A549 (cell line): ENCODE data around the gene LRRC3B. TPM values are rescaled to one million over a fixed set of nuclear protein-coding genes. Genes with fewer than 3 reads are reported as not detected.

Source experiments
- ATAC-seq, 2 experiments: fragments of 200-7000 bp in 1 of 2; fragments of >200 bp in 1 of 2; cut with Nextera tagmentation in 1 of 2; cut with Tn5 transposase in 1 of 2; 3 replicates each; pipeline versions ENCODE4 v1.8.0 to v1.9.1; 2018 to 2020; ENCODE audit warnings: mild to moderate bottlenecking in 1 of 2, moderate library complexity in 1 of 2
- CTCF ChIA-PET: fragments of 300-600 bp; sonication (Branson Sonifier 250); formaldehyde crosslinking; extraction: SDS; loops from one replicate; lab custom pipeline; 2021; ENCODE audit warnings: antibody characterized with exemption, inconsistent platforms; lab: Yijun Ruan, JAX
- POLR2A ChIA-PET: fragments of 350-600 bp; formaldehyde crosslinking; extraction: SDS; loops from one replicate; lab custom pipeline; 2021; ENCODE audit warnings: antibody characterized with exemption, inconsistent platforms; lab: Yijun Ruan, JAX
- DNase-seq, 2 experiments: peaks; one replicate each; pipeline versions ENCODE4 v3.0.0 to v3.0.0-alpha.2; 2011 to 2016; ENCODE audit warnings: low read depth in 1 of 2, low spot score in 1 of 2
- FAIRE-seq: peaks from 2 replicates; lab custom pipeline; 2011; peaks lifted over from hg19 to GRCh38; lab: Jason Lieb, UNC
- H3K27ac ChIP-seq, 2 experiments: fragments of >200 bp; sonication (Bioruptor Twin); formaldehyde crosslinking; 3 replicates each; pipeline ENCODE4 v1.5.1; 2016 to 2017
- H3K4me1 ChIP-seq: fragments of >200 bp; sonication (Bioruptor Twin); formaldehyde crosslinking; 3 replicates; pipeline ENCODE4 v1.6.1; 2016
- H3K4me2 ChIP-seq: fragments of >200 bp; sonication (Bioruptor Twin); formaldehyde crosslinking; 3 replicates; pipeline ENCODE4 v1.6.1; 2016
- H3K4me3 ChIP-seq: fragments of >200 bp; sonication (Bioruptor Twin); formaldehyde crosslinking; 3 replicates; pipeline ENCODE4 v1.5.1; 2016
- H3K9me3 ChIP-seq: fragments of >200 bp; sonication (Bioruptor Twin); formaldehyde crosslinking; 3 replicates; pipeline ENCODE4 v1.6.1; 2016
- CBX8 ChIP-seq: fragments of 200-600 bp; sonication (generic); IDR thresholded peaks from 2 replicates; pipeline ENCODE4 v1.6.1; 2016
- CEBPB ChIP-seq, 2 experiments: fragments of >200 bp in 1 of 2; sonication (Bioruptor Twin) in 1 of 2; formaldehyde crosslinking in 1 of 2; IDR thresholded peaks; 2 replicates each; pipeline ENCODE4 v1.6.1; 2012 to 2016
- CHD4 ChIP-seq: fragments of 200-600 bp; sonication (generic); IDR thresholded peaks from 2 replicates; pipeline ENCODE4 v1.6.1; 2016; ENCODE audit warnings: antibody characterized with exemption, mild to moderate bottlenecking, borderline replicate concordance
- FOSL2 ChIP-seq, 2 experiments: fragments of 450-650 bp in 1 of 2; fragments of >200 bp in 1 of 2; sonication (Bioruptor Twin) in 1 of 2; formaldehyde crosslinking; IDR thresholded peaks; 2 replicates each; pipeline versions ENCODE4 v1.5.0 to v1.6.1; 2016 to 2020; ENCODE audit warnings: mild to moderate bottlenecking in 1 of 2, moderate library complexity in 1 of 2
- HDAC2 ChIP-seq: fragments of 200-600 bp; sonication (generic); IDR thresholded peaks from 2 replicates; pipeline ENCODE4 v1.6.1; 2016
- HES2 ChIP-seq: fragments of >200 bp; sonication (Bioruptor Twin); formaldehyde crosslinking; IDR thresholded peaks from 2 replicates; pipeline ENCODE4 v1.6.1; 2016
- HOXA7 ChIP-seq: fragments of 250-450 bp; sonication (Bioruptor Pico); IDR thresholded peaks from 2 replicates; pipeline ENCODE4 v1.5.0; 2020; ENCODE audit warnings: mild to moderate bottlenecking, moderate library complexity
- HOXB5 ChIP-seq: fragments of 250-450 bp; sonication (Bioruptor Pico); IDR thresholded peaks from 2 replicates; pipeline ENCODE4 v1.5.0; 2020; ENCODE audit warnings: mild to moderate bottlenecking, moderate library complexity
- JUN ChIP-seq, 2 experiments: fragments of >200 bp; sonication (Bioruptor Twin); formaldehyde crosslinking; IDR thresholded peaks; 2 replicates in 1 of 2; 3 replicates in 1 of 2; pipeline ENCODE4 v1.6.1; 2016 to 2017
- JUNB ChIP-seq: fragments of >200 bp; sonication (Bioruptor Twin); formaldehyde crosslinking; IDR thresholded peaks from 2 replicates; pipeline ENCODE4 v1.6.1; 2016
- KDM5A ChIP-seq: fragments of 200-600 bp; sonication (generic); IDR thresholded peaks from 2 replicates; pipeline ENCODE4 v1.6.1; 2016; ENCODE audit warnings: antibody characterized with exemption, mild to moderate bottlenecking
- MAFK ChIP-seq: fragments of 450-650 bp; IDR thresholded peaks from 2 replicates; pipeline ENCODE4 v1.6.1; 2014; ENCODE audit not compliant: partially characterized antibody
- MAZ ChIP-seq: fragments of 150-350 bp; IDR thresholded peaks from 2 replicates; pipeline ENCODE4 v1.6.1; 2014; ENCODE audit warnings: antibody characterized with exemption, low read depth, low read length, borderline replicate concordance
- MYC ChIP-seq: IDR thresholded peaks from 2 replicates; pipeline ENCODE4 v1.6.1; 2012; ENCODE audit warnings: mild to moderate bottlenecking, inconsistent platforms, low read length, improper control_type of control experiment, borderline replicate concordance
- NPAS2 ChIP-seq: fragments of 250-450 bp; sonication (Bioruptor Pico); IDR thresholded peaks from 2 replicates; pipeline ENCODE4 v1.8.0; 2022; ENCODE audit warnings: mild to moderate bottlenecking, moderate library complexity, borderline replicate concordance
- NR3C1 ChIP-seq: fragments of >200 bp; sonication (Bioruptor Twin); formaldehyde crosslinking; IDR thresholded peaks from 3 replicates; pipeline ENCODE4 v1.6.1; 2017
- POLR2AphosphoS2 ChIP-seq: conservative IDR thresholded peaks from 2 replicates; pipeline ENCODE4 v1.6.1; 2012; ENCODE audit warnings: low read length, improper control_type of control experiment, inconsistent platforms
- RCOR1 ChIP-seq: fragments of 150-350 bp; IDR thresholded peaks from 2 replicates; pipeline ENCODE4 v1.6.1; 2014; ENCODE audit warnings: antibody characterized with exemption, low read length, low read depth
- SMC3 ChIP-seq: fragments of >200 bp; sonication (Bioruptor Twin); formaldehyde crosslinking; IDR thresholded peaks from 3 replicates; pipeline ENCODE4 v1.6.1; 2018; ENCODE audit warnings: inconsistent platforms
- TFCP2L1 ChIP-seq: fragments of 250-450 bp; sonication (Bioruptor Pico); IDR thresholded peaks from 2 replicates; pipeline ENCODE4 v1.5.0; 2021; ENCODE audit warnings: mild to moderate bottlenecking
- TP53 ChIP-seq: fragments of 250-450 bp; sonication (Bioruptor Pico); IDR thresholded peaks from 2 replicates; pipeline ENCODE4 v1.5.0; 2021; ENCODE audit warnings: mild to moderate bottlenecking, moderate library complexity
- ZC3H11A ChIP-seq: fragments of 450-650 bp; IDR thresholded peaks from 2 replicates; pipeline ENCODE4 v1.6.1; 2014; ENCODE audit warnings: antibody characterized with exemption, mild to moderate bottlenecking
- ZFP36 ChIP-seq: fragments of 450-650 bp; IDR thresholded peaks from 2 replicates; pipeline ENCODE4 v1.6.1; 2014; ENCODE audit warnings: borderline replicate concordance; ENCODE audit not compliant: partially characterized antibody
- ZNF302 ChIP-seq: fragments of 250-450 bp; sonication (Bioruptor Pico); IDR thresholded peaks from 2 replicates; pipeline ENCODE4 v1.9.0; 2021; ENCODE audit warnings: inconsistent platforms, mild to moderate bottlenecking, moderate library complexity
- ZSCAN20 ChIP-seq: fragments of 250-450 bp; sonication (Bioruptor Pico); IDR thresholded peaks from 2 replicates; pipeline ENCODE4 v1.8.0; 2022; ENCODE audit warnings: mild to moderate bottlenecking, moderate library complexity
- WGBS: methylation state at CpG from one replicate; pipeline ENCODE4 v1.1.6; 2017; ENCODE audit errors: missing lambda C conversion rate; 5-methylcytosine and 5-hydroxymethylcytosine counted together
- polyA plus RNA-seq, 4 experiments: library from polyadenylated mRNA; depleted of rRNA in 3 of 4; stranded (reverse); fragments of >200 nt; fragmentation: RNase III in 1 of 4; extraction: RNeasy Plus Mini Kit Qiagen cat#74134 plus additional on column Dnase treatment in 1 of 4; gene quantifications; 2 replicates in 3 of 4; 3 replicates in 1 of 4; pipeline ENCODE4 v1.2.3, GENCODE V29; 2011 to 2017
- TF ChIP-seq, protein P1 (sequence below): fragments of >200 bp; sonication (Bioruptor Twin); formaldehyde crosslinking; IDR thresholded peaks from 3 replicates; pipeline ENCODE4 v1.6.1; 2016
- TF ChIP-seq, protein P2 (sequence below): fragments of 250-450 bp; sonication (Bioruptor Pico); IDR thresholded peaks from 2 replicates; pipeline ENCODE4 v1.5.0; 2020; ENCODE audit warnings: low read depth, mild to moderate bottlenecking, moderate library complexity
- TF ChIP-seq, protein P3 (sequence below): IDR thresholded peaks from 2 replicates; pipeline ENCODE4 v1.6.1; 2012

The LRRC3B gene
- polyA plus RNA-seq, 2 of the 4 experiments (the other 2 are of a cell fraction) = not detected

- TF ChIP-seq ZNF302 (CRISPR knock-in tag) (no peak), RCOR1 (no peak), MAZ (no peak), ZC3H11A (no peak), ZFP36 (no peak), FOSL2 (IDR thresholded peaks at IDR 0.05) (no peak), FOSL2 (CRISPR knock-in tag; IDR thresholded peaks at IDR 0.05) (no peak), POLR2AphosphoS2 (no peak)
- TF ChIP-seq, protein P1, sequence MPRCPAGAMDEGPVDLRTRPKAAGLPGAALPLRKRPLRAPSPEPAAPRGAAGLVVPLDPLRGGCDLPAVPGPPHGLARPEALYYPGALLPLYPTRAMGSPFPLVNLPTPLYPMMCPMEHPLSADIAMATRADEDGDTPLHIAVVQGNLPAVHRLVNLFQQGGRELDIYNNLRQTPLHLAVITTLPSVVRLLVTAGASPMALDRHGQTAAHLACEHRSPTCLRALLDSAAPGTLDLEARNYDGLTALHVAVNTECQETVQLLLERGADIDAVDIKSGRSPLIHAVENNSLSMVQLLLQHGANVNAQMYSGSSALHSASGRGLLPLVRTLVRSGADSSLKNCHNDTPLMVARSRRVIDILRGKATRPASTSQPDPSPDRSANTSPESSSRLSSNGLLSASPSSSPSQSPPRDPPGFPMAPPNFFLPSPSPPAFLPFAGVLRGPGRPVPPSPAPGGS = no peak
- ATAC-seq = no peak
- Histone ChIP-seq H3K4me1 (no peaks in the 10 kb centered on the region), H3K4me2 (no peak overlapping the region), H3K9me3 (no peaks in the 10 kb centered on the region), H3K27ac (no peak overlapping the region), H3K4me3 (no peak overlapping the region)
- CTCF ChIA-PET = no interaction called here
- POLR2A ChIA-PET = no interaction called here
- no peak for DNase-seq
- no peak for FAIRE-seq
- 11% methylated on average over 3 of the region's 3 CpGs for WGBS
Observed at GRCh38 chr3:26715431-26715830, 92.9 kb downstream of the LRRC3B start.

DNA sequence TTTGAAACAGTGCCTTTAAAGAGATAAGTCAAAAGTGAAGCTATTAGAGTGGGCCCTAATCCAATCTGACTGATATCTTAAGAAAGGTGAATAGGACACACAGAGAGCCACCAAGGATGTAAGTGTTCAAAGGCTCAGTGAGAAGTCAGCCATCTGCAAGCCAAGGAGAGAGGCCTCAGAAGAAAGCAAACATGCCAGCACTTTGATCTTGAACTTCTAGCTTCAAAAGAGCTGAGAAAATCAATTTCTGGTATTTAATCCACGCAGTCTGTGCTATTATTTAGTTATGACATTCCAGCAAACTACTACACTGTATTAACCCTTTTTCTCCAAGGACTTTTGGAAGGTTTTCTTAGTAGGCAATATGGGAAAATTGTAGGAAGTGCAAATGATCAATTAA is 95.7 kb downstream of the LRRC3B start:
- Histone ChIP-seq H3K4me3 (no peak overlapping the region), H3K27ac (no peak overlapping the region), H3K9me3 (no peaks in the 10 kb centered on the region), H3K4me2 (no peak overlapping the region), H3K4me1 (no peaks in the 10 kb centered on the region)
- CTCF ChIA-PET = no interaction called here
- 0% methylated on average over 1 of the region's 1 CpG for WGBS
- DNase-seq (no peak), ATAC-seq (no peak), FAIRE-seq (no peak)
- POLR2A ChIA-PET = no interaction called here
- TF ChIP-seq NPAS2 = no peak
- TF ChIP-seq POLR2AphosphoS2 = no peak
- TF ChIP-seq CEBPB (IDR thresholded peaks at IDR 0.05) = no peak
- no peak for TF ChIP-seq MYC
- no peak for TF ChIP-seq HOXA7
- no peak for TF ChIP-seq HES2
- TF ChIP-seq TP53 (CRISPR knock-in tag) = no peak
- no peak for TF ChIP-seq HDAC2
- no peak for TF ChIP-seq CBX8

GRCh38 chr3:26719134-26719533 is 96.6 kb downstream of the LRRC3B start:
- no peak overlapping the region for H3K4me3 ChIP-seq
- no peaks in the 10 kb centered on the region for H3K4me1 ChIP-seq
- WGBS = 11% methylated on average over 4 of the region's 4 CpGs
- POLR2A ChIA-PET = no interaction called here
- H3K27ac ChIP-seq = no peak overlapping the region
- FAIRE-seq = no peak
- ATAC-seq = no peak
- no peak overlapping the region for H3K4me2 ChIP-seq
- CTCF ChIA-PET = no interaction called here
- no peak for TF ChIP-seq TP53 (CRISPR knock-in tag)
- no peak for TF ChIP-seq CBX8
- TF ChIP-seq, protein P2, sequence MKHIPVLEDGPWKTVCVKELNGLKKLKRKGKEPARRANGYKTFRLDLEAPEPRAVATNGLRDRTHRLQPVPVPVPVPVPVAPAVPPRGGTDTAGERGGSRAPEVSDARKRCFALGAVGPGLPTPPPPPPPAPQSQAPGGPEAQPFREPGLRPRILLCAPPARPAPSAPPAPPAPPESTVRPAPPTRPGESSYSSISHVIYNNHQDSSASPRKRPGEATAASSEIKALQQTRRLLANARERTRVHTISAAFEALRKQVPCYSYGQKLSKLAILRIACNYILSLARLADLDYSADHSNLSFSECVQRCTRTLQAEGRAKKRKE = no peak
- no peaks in the 10 kb centered on the region for H3K9me3 ChIP-seq
- DNase-seq = no peak

DNA sequence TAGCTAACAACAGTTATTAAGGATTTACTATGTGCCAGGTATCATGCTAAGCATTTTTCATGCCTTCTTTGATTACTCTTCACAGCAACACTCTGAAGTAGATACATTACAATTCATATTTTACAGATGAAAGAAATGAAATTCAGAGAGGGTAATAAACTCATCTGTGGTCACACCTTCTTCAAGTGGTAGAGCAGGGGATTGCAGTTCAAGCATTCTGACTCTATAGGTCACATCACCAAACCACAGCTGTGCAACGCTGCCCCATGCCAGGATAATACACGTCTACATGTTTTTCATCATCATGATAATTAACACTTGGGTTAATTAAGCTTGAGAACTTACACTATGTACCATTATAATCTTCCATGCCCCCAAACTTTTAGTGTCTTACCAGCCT is 98.5 kb downstream of the LRRC3B start:
- ATAC-seq (no peak), DNase-seq (no peak), FAIRE-seq (no peak)
- ChIA-PET POLR2A (no interaction called here), CTCF (interaction anchor here (2.0 kb wide), 1 partner anchor 8 kb away, joined by 5 read pairs; no protein-coding TSS in a partner anchor)
- Histone ChIP-seq H3K4me2 (no peak overlapping the region), H3K27ac (no peak overlapping the region), H3K4me3 (no peak overlapping the region), H3K4me1 (no peaks in the 10 kb centered on the region), H3K9me3 (no peaks in the 10 kb centered on the region)
- 0% methylated on average over 2 of the region's 2 CpGs for WGBS
- no peak for TF ChIP-seq JUN (IDR thresholded peaks at IDR 0.05)
- no peak for TF ChIP-seq JUNB
- TF ChIP-seq MAFK = no peak
- TF ChIP-seq, protein P3, sequence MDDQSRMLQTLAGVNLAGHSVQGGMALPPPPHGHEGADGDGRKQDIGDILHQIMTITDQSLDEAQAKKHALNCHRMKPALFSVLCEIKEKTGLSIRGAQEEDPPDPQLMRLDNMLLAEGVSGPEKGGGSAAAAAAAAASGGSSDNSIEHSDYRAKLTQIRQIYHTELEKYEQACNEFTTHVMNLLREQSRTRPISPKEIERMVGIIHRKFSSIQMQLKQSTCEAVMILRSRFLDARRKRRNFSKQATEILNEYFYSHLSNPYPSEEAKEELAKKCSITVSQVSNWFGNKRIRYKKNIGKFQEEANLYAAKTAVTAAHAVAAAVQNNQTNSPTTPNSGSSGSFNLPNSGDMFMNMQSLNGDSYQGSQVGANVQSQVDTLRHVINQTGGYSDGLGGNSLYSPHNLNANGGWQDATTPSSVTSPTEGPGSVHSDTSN = no peak
- no peak for TF ChIP-seq HDAC2
- no peak for TF ChIP-seq CHD4
- no peak for TF ChIP-seq CBX8
- no peak for TF ChIP-seq NR3C1
- no peak for TF ChIP-seq ZFP36
- TF ChIP-seq SMC3 = no peak
- TF ChIP-seq ZSCAN20 (CRISPR knock-in tag) = no peak
- no peak for TF ChIP-seq HOXB5 (CRISPR knock-in tag)
- TF ChIP-seq KDM5A = no peak
- TF ChIP-seq TFCP2L1 (CRISPR knock-in tag) = no peak
